HG03342 (cell line): ENCODE data around the gene MYO7B.

Source experiments
- ATAC-seq: cut with Tn5 transposase; IDR thresholded peaks from one replicate; pipeline ENCODE4 v1.9.1; 2021; ENCODE audit warnings: mild to moderate bottlenecking, moderate library complexity; ENCODE audit not compliant: unreplicated experiment

MYO7B gene

GRCh38 chr2:127535422-127535901 is at the start of gene MYO7B:
Gene MYO7B (plus strand): TSS chr2:127535683. CDS start chr2:127559723, 24,040 bp downstream.
- ATAC-seq = no peak

- no peak for ATAC-seq
Observed at GRCh38 chr2:127485694-127486071, 49.8 kb upstream of the MYO7B start.

GRCh38 chr2:127486247-127487058 is 49.0 kb upstream of the MYO7B start:
- ATAC-seq = no peak

GRCh38 chr2:127490283-127490682 is 45.2 kb upstream of the MYO7B start:
- ATAC-seq = no peak

GRCh38 chr2:127498386-127498785 is 37.1 kb upstream of the MYO7B start:
- ATAC-seq = no peak

GRCh38 chr2:127503491-127503890 is 32.0 kb upstream of the MYO7B start:
- no peak for ATAC-seq

- ATAC-seq = no peak
Observed at GRCh38 chr2:127504552-127505430, 30.7 kb upstream of the MYO7B start.

- ATAC-seq = no peak
Observed at GRCh38 chr2:127506510-127506909, 29.0 kb upstream of the MYO7B start.

- no peak for ATAC-seq
Observed at GRCh38 chr2:127508023-127508630, 27.4 kb upstream of the MYO7B start.

GRCh38 chr2:127508631-127509034 is 26.9 kb upstream of the MYO7B start:
- no peak for ATAC-seq

GRCh38 chr2:127510073-127510472 is 25.4 kb upstream of the MYO7B start:
- ATAC-seq = no peak

GRCh38 chr2:127511090-127511695 is 24.3 kb upstream of the MYO7B start:
- ATAC-seq = no peak

- no peak for ATAC-seq
Observed at GRCh38 chr2:127511917-127512316, 23.6 kb upstream of the MYO7B start.

- no peak for ATAC-seq
Observed at GRCh38 chr2:127512362-127512761, 23.1 kb upstream of the MYO7B start.

GRCh38 chr2:127514076-127514475 is 21.4 kb upstream of the MYO7B start:
- ATAC-seq = no peak

GRCh38 chr2:127514485-127514884 is 21.0 kb upstream of the MYO7B start:
- no peak for ATAC-seq

- ATAC-seq = no peak
Observed at GRCh38 chr2:127515383-127515915, 20.0 kb upstream of the MYO7B start.

- ATAC-seq = no peak
Observed at GRCh38 chr2:127516041-127516762, 19.3 kb upstream of the MYO7B start.

GRCh38 chr2:127517465-127517864 is 18.0 kb upstream of the MYO7B start:
- ATAC-seq = no peak

GRCh38 chr2:127520424-127520823 is 15.1 kb upstream of the MYO7B start:
- ATAC-seq = no peak
